Effector memory CD4-positive, alpha-beta T cell (primary cell): ENCODE results near the gene TMEM255B.

Source experiments
- DNase-seq, 3 donors: peaks; one replicate each; pipeline ENCODE4 v3.0.0-alpha.2; 2020
- H3K27ac ChIP-seq: 2 replicates; pipeline ENCODE4 v1.7.0; 2013; ENCODE audit warnings: mild to moderate bottlenecking, low read length, moderate library complexity; ENCODE audit not compliant: insufficient read depth, poor library complexity, severe bottlenecking
- H3K27me3 ChIP-seq: replicated peaks from 2 replicates; pipeline ENCODE4 v1.7.0; 2013; ENCODE audit warnings: mild to moderate bottlenecking, low read length; ENCODE audit not compliant: insufficient read depth, control insufficient read depth, poor library complexity, severe bottlenecking
- H3K36me3 ChIP-seq: 2 replicates; pipeline ENCODE4 v1.7.0; 2013; ENCODE audit warnings: mild to moderate bottlenecking, low read length, moderate library complexity; ENCODE audit not compliant: control insufficient read depth, insufficient read depth
- H3K4me1 ChIP-seq: 2 replicates; pipeline ENCODE4 v1.7.0; 2013; ENCODE audit warnings: low read length, mild to moderate bottlenecking; ENCODE audit not compliant: control insufficient read depth, insufficient read depth, poor library complexity, severe bottlenecking
- H3K4me3 ChIP-seq: 2 replicates; pipeline ENCODE4 v1.7.0; 2013; ENCODE audit warnings: low read length, low read depth, mild to moderate bottlenecking; ENCODE audit not compliant: insufficient read depth, poor library complexity, severe bottlenecking
- H3K9me3 ChIP-seq: 2 replicates; pipeline ENCODE4 v1.7.0; 2013; ENCODE audit warnings: mild to moderate bottlenecking, low read length, moderate library complexity; ENCODE audit not compliant: control insufficient read depth

TMEM255B gene

GRCh38 chr13:113839536-113840204 lies 80.6 kb downstream of the TMEM255B start:
- Histone ChIP-seq H3K9me3 (no peaks in the 10 kb centered on the region), H3K36me3 (no peaks in the 10 kb centered on the region), H3K4me3 (no peak overlapping the region), H3K4me1 (peaks cover 11% of the 10 kb centered on the region), H3K27ac (no peak overlapping the region), H3K27me3 (no peaks in the 10 kb centered on the region)
- no peak for DNase-seq

GRCh38 chr13:113840541-113841352 lies 81.7 kb downstream of the TMEM255B start:
- H3K27ac ChIP-seq: no peak overlapping the region
- no peaks in the 10 kb centered on the region for H3K36me3 ChIP-seq
- peaks cover 21% of the 10 kb centered on the region for H3K4me1 ChIP-seq
- no peaks in the 10 kb centered on the region for H3K27me3 ChIP-seq
- H3K4me3 ChIP-seq: no peak overlapping the region
- DNase-seq: no peak
- H3K9me3 ChIP-seq: no peaks in the 10 kb centered on the region

GRCh38 chr13:113841353-113841650 lies 82.3 kb downstream of the TMEM255B start:
- no peaks in the 10 kb centered on the region for H3K27me3 ChIP-seq
- DNase-seq: no peak
- peaks cover 27% of the 10 kb centered on the region for H3K4me1 ChIP-seq
- H3K27ac ChIP-seq: no peak overlapping the region
- H3K36me3 ChIP-seq: no peaks in the 10 kb centered on the region
- H3K9me3 ChIP-seq: no peaks in the 10 kb centered on the region
- no peak overlapping the region for H3K4me3 ChIP-seq

- H3K9me3 ChIP-seq: no peaks in the 10 kb centered on the region
- H3K4me3 ChIP-seq: no peak overlapping the region
- H3K27ac ChIP-seq: no peak overlapping the region
- H3K4me1 ChIP-seq: peaks cover 32% of the 10 kb centered on the region
- DNase-seq: no peak
- no peaks in the 10 kb centered on the region for H3K27me3 ChIP-seq
- no peaks in the 10 kb centered on the region for H3K36me3 ChIP-seq
Observed at GRCh38 chr13:113842336-113843062, 83.5 kb downstream of the TMEM255B start.

GRCh38 chr13:113843063-113843654 lies 84.1 kb downstream of the TMEM255B start:
- no peak for DNase-seq
- no peaks in the 10 kb centered on the region for H3K27me3 ChIP-seq
- no peak overlapping the region for H3K4me3 ChIP-seq
- H3K36me3 ChIP-seq: no peaks in the 10 kb centered on the region
- H3K4me1 ChIP-seq: peaks cover 32% of the 10 kb centered on the region
- H3K9me3 ChIP-seq: no peaks in the 10 kb centered on the region
- no peak overlapping the region for H3K27ac ChIP-seq

- Histone ChIP-seq H3K27me3 (no peaks in the 10 kb centered on the region), H3K36me3 (no peaks in the 10 kb centered on the region), H3K9me3 (no peaks in the 10 kb centered on the region), H3K4me3 (no peak overlapping the region), H3K4me1 (peaks cover 32% of the 10 kb centered on the region), H3K27ac (no peak overlapping the region)
- DNase-seq: no peak
Observed at GRCh38 chr13:113843864-113844556, 85.0 kb downstream of the TMEM255B start.

GRCh38 chr13:113845055-113845454 lies 86.0 kb downstream of the TMEM255B start:
- H3K27me3 ChIP-seq: no peaks in the 10 kb centered on the region
- no peak overlapping the region for H3K27ac ChIP-seq
- peaks cover 32% of the 10 kb centered on the region for H3K4me1 ChIP-seq
- no peak for DNase-seq
- H3K36me3 ChIP-seq: no peaks in the 10 kb centered on the region
- H3K4me3 ChIP-seq: no peak overlapping the region
- no peaks in the 10 kb centered on the region for H3K9me3 ChIP-seq

- no peak for DNase-seq
- no peaks in the 10 kb centered on the region for H3K36me3 ChIP-seq
- no peak overlapping the region for H3K27ac ChIP-seq
Observed at GRCh38 chr13:113845723-113846635, 87.0 kb downstream of the TMEM255B start.

More at GRCh38 chr13:113845723-113846635, 87.0 kb downstream of the TMEM255B start:
- Histone ChIP-seq H3K27me3 (no peaks in the 10 kb centered on the region), H3K4me3 (peak overlapping the region; percentile 31), H3K9me3 (no peaks in the 10 kb centered on the region), H3K4me1 (peaks cover 27% of the 10 kb centered on the region)
